ENCODE measurements around the gene ZNF74. TPM values are rescaled to one million over a fixed set of nuclear protein-coding genes. Genes with fewer than 3 reads are reported as not detected.
"Not testable (repeated sequence)": the region's sequence is repeated elsewhere in the genome, so short reads cannot be mapped to it uniquely, and the experiment has no call there.

ZNF74 gene
- total RNA-seq (10 to 100 TPM in 1 of 2 donors, 1 to 10 TPM in 1; 3.8 to 10.3 TPM), polyA plus RNA-seq (1 to 10 TPM; 2.9 to 4.6 TPM)
- long read RNA-seq, donor 1, partial matches to known transcripts: 0 of 11 reads
- long read RNA-seq, donor 1, other reads (novel, unspliced or antisense): 4 of 11 reads
- long read RNA-seq, donor 2, partial matches to known transcripts: 0 of 4 reads
- long read RNA-seq, donor 2, other reads (novel, unspliced or antisense): 2 of 4 reads

DNA sequence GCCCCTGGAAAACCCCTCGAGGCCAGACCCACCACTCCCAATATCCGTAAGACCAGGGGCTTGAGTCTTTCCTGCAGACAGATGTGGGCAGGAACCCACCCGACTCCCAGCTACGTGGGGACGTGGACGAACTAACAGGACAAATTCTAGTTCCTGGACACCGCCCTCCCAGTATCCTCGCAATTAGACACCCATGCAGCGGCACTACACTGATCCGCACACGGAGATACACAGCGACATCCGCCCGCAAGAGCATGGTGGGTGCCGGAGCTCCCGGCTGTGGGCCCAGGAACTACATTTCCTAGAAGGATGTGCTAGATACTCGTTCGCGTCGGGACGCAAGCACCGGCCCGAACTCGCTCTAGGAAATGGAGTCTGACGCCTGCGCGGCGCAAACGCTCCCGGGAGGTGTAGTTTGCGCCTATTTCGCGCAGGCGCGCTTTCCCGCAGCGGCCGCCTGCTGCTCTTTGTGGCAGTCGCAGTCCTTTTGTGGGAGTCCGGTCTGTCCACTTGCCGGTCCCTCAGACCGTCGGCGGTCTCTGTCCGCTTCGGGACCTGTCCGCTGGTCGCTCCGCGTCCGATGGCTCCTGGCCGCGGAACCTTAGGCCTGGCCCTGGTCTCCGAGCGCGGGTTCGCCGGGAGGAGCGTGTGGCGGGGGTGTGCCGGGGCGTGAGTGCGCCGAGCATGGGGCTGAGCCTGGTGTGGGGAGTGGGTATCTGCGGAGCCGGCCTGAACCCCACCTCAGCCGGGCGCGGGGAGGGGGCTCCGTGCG lies at the start of gene ZNF74:
Gene ZNF74, plus strand, starts transcription at position 447 of the 772 bp plus-strand sequence. CDS start 478 bp downstream, outside the sequence.
- Histone ChIP-seq H3K4me3 (ENCODE audit: low read length in 2 of 2) (peak within 1 kb of the TSS; percentile 35 to 39), H3K36me3 (ENCODE audit: control insufficient read depth in 1 of 2, insufficient read depth in 2 of 2, low read length in 1 of 2) (no peaks in the 10 kb centered on the region), H3K9me3 (ENCODE audit: control insufficient read depth, low read length) (peaks cover 4% of the 10 kb centered on the region), H3K27me3 (ENCODE audit: control insufficient read depth in 1 of 2, insufficient read depth in 2 of 2, low read length in 1 of 2) (no peaks in the 10 kb centered on the region), H3K4me1 (ENCODE audit: control insufficient read depth in 1 of 2, insufficient read depth in 2 of 2, low read length in 2 of 2) (peaks cover 0 to 2% of the 10 kb centered on the region in 2 donors), H3K27ac (ENCODE audit: low read depth in 1 of 2, low read length in 2 of 2) (peak within 1 kb of the TSS in 1 of 2 donors; percentile 2)
- intact Hi-C loops (cut with DNase I): no loop called here
- ATAC-seq (ENCODE audit: low FRiP score): peak; percentile 96
- peak; percentile 93 to 97 for DNase-seq
- 1 to 2% methylated on average over 71 of the region's 71 CpGs for WGBS, 2 donors

DNA sequence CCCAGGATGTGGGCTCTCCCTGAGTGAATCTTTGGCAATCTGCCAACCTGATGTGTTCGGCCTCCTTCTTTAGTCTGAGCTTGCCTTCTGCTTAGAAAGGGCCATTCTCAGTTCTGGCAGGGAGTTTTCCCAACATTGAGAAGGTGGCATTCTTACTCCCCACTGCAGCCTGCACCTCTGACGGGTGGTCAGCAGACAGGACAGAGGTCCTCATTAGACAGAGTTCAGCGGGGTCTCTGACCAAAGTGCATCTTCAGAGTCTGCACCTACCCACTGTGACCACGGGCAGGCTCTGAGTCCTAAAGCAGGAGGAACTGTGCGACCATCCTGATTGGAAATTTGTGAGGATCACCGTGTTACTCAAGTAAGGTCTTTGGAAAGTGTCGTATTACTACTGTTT lies 47.4 kb upstream of the ZNF74 start:
- WGBS, 2 donors: 65 to 68% methylated on average over 3 to 4 of the region's 7 CpGs
- H3K4me3 ChIP-seq (ENCODE audit: low read length in 2 of 2); intact Hi-C loops (cut with DNase I): not testable (repeated sequence)

DNA sequence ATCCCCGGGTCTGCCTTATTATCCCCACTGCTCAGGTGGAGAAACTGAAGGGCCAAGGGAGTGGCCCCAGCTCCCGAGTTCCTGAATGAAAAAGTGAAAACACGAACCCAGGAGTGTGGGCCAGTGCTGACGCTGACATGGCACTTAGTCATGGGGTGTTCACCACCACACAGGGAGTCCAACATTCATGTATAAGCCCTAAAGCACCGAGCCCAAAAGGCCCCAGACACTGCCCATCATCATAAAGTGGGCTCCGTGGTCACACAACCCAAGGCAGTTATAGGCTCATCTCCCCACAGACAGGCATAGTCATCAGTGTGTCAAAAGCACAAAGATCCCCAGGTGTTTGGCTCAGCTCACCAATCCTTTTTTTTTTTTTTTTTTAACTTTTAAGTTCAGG lies 41.4 kb upstream of the ZNF74 start:
- ATAC-seq (ENCODE audit: low FRiP score); H3K36me3 ChIP-seq (ENCODE audit: control insufficient read depth in 1 of 2, insufficient read depth in 2 of 2, low read length in 1 of 2); H3K4me1 ChIP-seq (ENCODE audit: control insufficient read depth in 1 of 2, insufficient read depth in 2 of 2, low read length in 2 of 2); H3K9me3 ChIP-seq (ENCODE audit: control insufficient read depth, low read length); DNase-seq; H3K4me3 ChIP-seq (ENCODE audit: low read length in 2 of 2); intact Hi-C loops (cut with DNase I); H3K27me3 ChIP-seq (ENCODE audit: control insufficient read depth in 1 of 2, insufficient read depth in 2 of 2, low read length in 1 of 2); H3K27ac ChIP-seq (ENCODE audit: low read depth in 1 of 2, low read length in 2 of 2): not testable (repeated sequence)
- WGBS, 2 donors: 83 to 90% methylated on average over 5 to 6 of the region's 6 CpGs

More for the DNA sequence above, 47.4 kb upstream of the ZNF74 start:
- not testable (repeated sequence) for H3K27me3 ChIP-seq (ENCODE audit: control insufficient read depth in 1 of 2, insufficient read depth in 2 of 2, low read length in 1 of 2); H3K36me3 ChIP-seq (ENCODE audit: control insufficient read depth in 1 of 2, insufficient read depth in 2 of 2, low read length in 1 of 2); H3K27ac ChIP-seq (ENCODE audit: low read depth in 1 of 2, low read length in 2 of 2); H3K4me1 ChIP-seq (ENCODE audit: control insufficient read depth in 1 of 2, insufficient read depth in 2 of 2, low read length in 2 of 2); DNase-seq; ATAC-seq (ENCODE audit: low FRiP score); H3K9me3 ChIP-seq (ENCODE audit: control insufficient read depth, low read length)

DNA sequence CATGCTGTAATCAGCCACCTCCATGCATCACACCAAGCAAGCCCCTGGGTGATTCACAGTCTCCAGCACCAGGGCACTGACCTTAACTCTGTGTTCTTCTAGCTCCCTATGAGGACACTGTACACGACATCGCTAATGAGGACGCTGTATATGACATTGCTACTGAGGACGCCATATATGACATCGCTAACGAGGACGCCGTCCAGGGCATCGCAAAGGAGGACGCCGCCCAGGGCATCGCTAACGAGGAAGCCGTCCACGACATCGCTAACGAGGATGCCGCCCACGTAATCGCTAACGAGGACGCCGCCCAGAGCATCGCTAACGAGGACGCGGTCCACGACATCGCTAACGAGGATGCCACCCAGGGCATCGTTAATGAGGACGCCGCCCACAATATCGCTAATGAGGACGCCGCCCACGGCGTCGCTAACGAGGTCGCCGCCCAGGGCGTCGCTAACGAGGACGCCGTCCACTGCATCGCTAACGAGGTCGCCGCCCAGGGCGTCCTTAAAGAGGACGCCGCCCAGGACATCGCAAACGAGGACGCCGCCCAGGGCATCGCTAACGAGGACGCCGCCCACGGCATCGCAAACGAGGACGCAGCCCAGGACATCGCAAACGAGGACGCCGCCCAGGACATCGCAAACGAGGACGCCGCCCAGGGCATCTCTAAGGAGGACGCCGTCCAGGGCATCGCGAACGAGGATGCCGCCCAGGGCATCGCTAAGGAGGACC lies 39.5 kb upstream of the ZNF74 start:
- intact Hi-C loops (cut with DNase I): no loop called here
- no peaks in the 10 kb centered on the region for H3K9me3 ChIP-seq (ENCODE audit: control insufficient read depth, low read length)
- 95% methylated on average over 78 to 81 of the region's 81 CpGs for WGBS, 2 donors

DNA sequence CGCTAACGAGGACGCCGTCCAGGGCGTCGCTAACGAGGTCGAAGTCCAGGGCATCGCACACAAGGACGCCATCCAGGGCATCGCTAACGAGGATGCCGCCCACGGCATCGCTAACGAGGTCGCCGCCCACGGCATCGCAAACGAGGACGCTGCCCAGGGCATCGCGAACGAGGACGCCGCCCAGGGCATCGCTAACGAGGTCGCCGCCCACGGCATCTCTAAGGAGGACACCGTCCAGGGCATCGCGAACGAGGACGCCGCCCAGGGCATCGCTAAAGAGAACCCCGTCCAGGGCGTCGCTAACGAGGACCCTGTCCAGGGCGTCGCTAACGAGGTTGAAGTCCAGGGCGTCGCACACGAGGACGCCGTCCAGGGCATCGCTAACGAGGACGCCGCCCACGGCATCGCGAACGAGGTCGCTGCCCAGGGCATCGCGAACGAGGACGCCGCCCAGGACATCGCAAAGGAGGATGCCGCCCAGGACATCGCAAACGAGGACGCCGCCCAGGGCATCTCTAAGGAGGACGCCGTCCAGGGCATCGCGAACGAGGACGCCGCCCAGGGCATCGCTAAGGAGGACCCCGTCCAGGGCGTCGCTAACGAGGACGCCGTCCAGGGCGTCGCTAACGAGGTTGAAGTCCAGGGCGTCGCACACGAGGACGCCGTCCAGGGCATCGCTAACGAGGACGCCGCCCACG lies 37.9 kb upstream of the ZNF74 start:
- H3K4me1 ChIP-seq (ENCODE audit: control insufficient read depth in 1 of 2, insufficient read depth in 2 of 2, low read length in 2 of 2); H3K27ac ChIP-seq (ENCODE audit: low read depth in 1 of 2, low read length in 2 of 2); ATAC-seq (ENCODE audit: low FRiP score); H3K27me3 ChIP-seq (ENCODE audit: control insufficient read depth in 1 of 2, insufficient read depth in 2 of 2, low read length in 1 of 2); H3K36me3 ChIP-seq (ENCODE audit: control insufficient read depth in 1 of 2, insufficient read depth in 2 of 2, low read length in 1 of 2); intact Hi-C loops (cut with DNase I); H3K4me3 ChIP-seq (ENCODE audit: low read length in 2 of 2); DNase-seq; H3K9me3 ChIP-seq (ENCODE audit: control insufficient read depth, low read length): not testable (repeated sequence)
- 96 to 97% methylated on average over 77 to 97 of the region's 98 CpGs for WGBS, 2 donors

More for the DNA sequence above, 39.5 kb upstream of the ZNF74 start:
- DNase-seq: no peak
- no peak overlapping the region for H3K4me3 ChIP-seq (ENCODE audit: low read length in 2 of 2)
- no peaks in the 10 kb centered on the region for H3K36me3 ChIP-seq (ENCODE audit: control insufficient read depth in 1 of 2, insufficient read depth in 2 of 2, low read length in 1 of 2)
- no peak overlapping the region for H3K27ac ChIP-seq (ENCODE audit: low read depth in 1 of 2, low read length in 2 of 2)
- no peaks in the 10 kb centered on the region for H3K4me1 ChIP-seq (ENCODE audit: control insufficient read depth in 1 of 2, insufficient read depth in 2 of 2, low read length in 2 of 2)
- no peak for ATAC-seq (ENCODE audit: low FRiP score)
- H3K27me3 ChIP-seq (ENCODE audit: control insufficient read depth in 1 of 2, insufficient read depth in 2 of 2, low read length in 1 of 2): no peaks in the 10 kb centered on the region

DNA sequence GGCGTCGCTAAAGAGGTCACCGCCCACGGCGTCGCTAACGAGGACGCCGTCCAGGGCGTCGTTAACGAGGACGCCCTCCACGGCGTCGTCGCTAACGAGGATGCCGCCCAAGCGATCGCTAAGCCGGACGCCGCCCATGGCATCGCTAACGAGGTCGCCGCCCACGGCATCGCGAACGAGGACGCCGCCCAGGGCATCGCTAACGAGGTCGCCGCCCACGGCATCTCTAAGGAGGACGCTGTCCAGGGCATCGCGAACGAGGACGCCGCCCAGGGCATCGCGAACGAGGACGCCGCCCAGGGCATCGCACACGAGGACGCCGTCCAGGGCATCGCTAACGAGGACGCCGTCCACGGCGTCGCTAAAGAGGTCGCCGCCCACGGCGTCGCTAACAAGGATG lies 37.0 kb upstream of the ZNF74 start:
- intact Hi-C loops (cut with DNase I); H3K4me3 ChIP-seq (ENCODE audit: low read length in 2 of 2); H3K4me1 ChIP-seq (ENCODE audit: control insufficient read depth in 1 of 2, insufficient read depth in 2 of 2, low read length in 2 of 2); DNase-seq; H3K9me3 ChIP-seq (ENCODE audit: control insufficient read depth, low read length); H3K36me3 ChIP-seq (ENCODE audit: control insufficient read depth in 1 of 2, insufficient read depth in 2 of 2, low read length in 1 of 2); H3K27ac ChIP-seq (ENCODE audit: low read depth in 1 of 2, low read length in 2 of 2); ATAC-seq (ENCODE audit: low FRiP score); H3K27me3 ChIP-seq (ENCODE audit: control insufficient read depth in 1 of 2, insufficient read depth in 2 of 2, low read length in 1 of 2): not testable (repeated sequence)
- WGBS, 2 donors: 95% methylated on average over 42 to 66 of the region's 66 CpGs

DNA sequence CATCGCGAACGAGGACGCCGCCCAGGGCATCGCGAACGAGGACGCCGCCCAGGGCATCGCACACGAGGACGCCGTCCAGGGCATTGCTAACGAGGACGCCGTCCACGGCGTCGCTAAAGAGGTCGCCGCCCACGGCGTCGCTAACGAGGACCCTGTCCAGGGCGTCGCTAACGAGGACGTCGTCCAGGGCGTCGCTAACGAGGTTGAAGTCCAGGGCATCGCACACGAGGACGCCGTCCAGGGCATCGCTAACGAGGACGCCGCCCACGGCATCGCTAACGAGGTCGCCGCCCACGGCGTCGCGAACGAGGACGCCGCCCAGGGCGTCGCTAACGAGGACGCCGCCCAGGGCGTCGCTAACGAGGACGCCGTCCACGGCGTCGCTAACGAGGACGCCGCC lies 36.0 kb upstream of the ZNF74 start:
- intact Hi-C loops (cut with DNase I); H3K27me3 ChIP-seq (ENCODE audit: control insufficient read depth in 1 of 2, insufficient read depth in 2 of 2, low read length in 1 of 2); ATAC-seq (ENCODE audit: low FRiP score); DNase-seq; H3K36me3 ChIP-seq (ENCODE audit: control insufficient read depth in 1 of 2, insufficient read depth in 2 of 2, low read length in 1 of 2); H3K4me3 ChIP-seq (ENCODE audit: low read length in 2 of 2); H3K9me3 ChIP-seq (ENCODE audit: control insufficient read depth, low read length); H3K4me1 ChIP-seq (ENCODE audit: control insufficient read depth in 1 of 2, insufficient read depth in 2 of 2, low read length in 2 of 2); H3K27ac ChIP-seq (ENCODE audit: low read depth in 1 of 2, low read length in 2 of 2): not testable (repeated sequence)
- 93 to 97% methylated on average over 53 to 58 of the region's 70 CpGs for WGBS, 2 donors

DNA sequence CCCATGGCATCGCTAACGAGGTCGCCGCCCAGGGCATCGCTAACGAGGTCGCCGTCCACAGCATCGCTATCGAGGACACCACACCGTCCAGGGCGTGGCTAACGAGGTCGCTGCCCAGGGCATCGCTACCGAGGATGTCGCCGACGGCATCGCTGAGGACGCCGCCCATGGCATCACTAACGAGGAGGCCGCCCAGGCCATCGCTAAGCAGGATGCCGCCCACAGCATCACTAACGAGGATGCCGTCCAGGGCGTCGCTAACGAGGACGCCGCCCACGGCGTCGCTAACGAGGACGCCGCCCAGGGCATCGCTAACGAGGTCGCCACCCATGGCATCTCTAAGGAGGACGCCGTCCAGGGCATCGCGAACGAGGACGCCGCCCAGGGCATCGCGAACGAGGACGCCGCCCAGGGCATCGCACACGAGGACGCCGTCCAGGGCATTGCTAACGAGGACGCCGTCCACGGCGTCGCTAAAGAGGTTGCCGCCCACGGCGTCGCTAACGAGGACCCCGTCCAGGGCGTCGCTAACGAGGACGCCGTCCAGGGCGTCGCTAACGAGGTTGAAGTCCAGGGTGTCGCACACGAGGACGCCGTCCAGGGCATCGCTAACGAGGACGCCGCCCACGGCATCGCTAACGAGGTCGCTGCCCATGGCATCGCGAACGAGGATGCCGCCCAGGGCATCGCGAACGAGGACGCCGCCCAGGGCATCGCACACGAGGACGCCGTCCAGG lies 35.3 kb upstream of the ZNF74 start:
- H3K4me1 ChIP-seq (ENCODE audit: control insufficient read depth in 1 of 2, insufficient read depth in 2 of 2, low read length in 2 of 2); H3K4me3 ChIP-seq (ENCODE audit: low read length in 2 of 2); ATAC-seq (ENCODE audit: low FRiP score); DNase-seq; H3K36me3 ChIP-seq (ENCODE audit: control insufficient read depth in 1 of 2, insufficient read depth in 2 of 2, low read length in 1 of 2); H3K27me3 ChIP-seq (ENCODE audit: control insufficient read depth in 1 of 2, insufficient read depth in 2 of 2, low read length in 1 of 2); H3K9me3 ChIP-seq (ENCODE audit: control insufficient read depth, low read length); intact Hi-C loops (cut with DNase I); H3K27ac ChIP-seq (ENCODE audit: low read depth in 1 of 2, low read length in 2 of 2): not testable (repeated sequence)
- WGBS, 2 donors: 97% methylated on average over 38 to 103 of the region's 103 CpGs
